ENCODE results near the gene ZDHHC12. TPM values are rescaled to one million over a fixed set of nuclear protein-coding genes. Genes with fewer than 3 reads are reported as not detected.

Gene ZDHHC12
- total and polyA plus RNA-seq, 12 donors, result 1.6 to 97.4 (median 29.0) TPM

- intact Hi-C loops (cut with DNase I), result no loop called here
- WGBS, 4 donors, result 26 to 39% (median 35%) methylated on average over 14 to 15 of the region's 15 CpGs
These were observed 39.4 kb downstream of the ZDHHC12 start for GRCh38 chr9:128684325-128685199.

GRCh38 chr9:128684065-128684324, 39.9 kb downstream of the ZDHHC12 start:
- H3K27me3 ChIP-seq, result no peaks in the 10 kb centered on the region
- intact Hi-C loops (cut with DNase I), result no loop called here
- peaks cover 9 to 17% of the 10 kb centered on the region in 2 donors for H3K4me1 ChIP-seq (replicated peaks in 1 of 2)
- no peak for DNase-seq
- TF ChIP-seq CTCF (IDR thresholded peaks at IDR 0.05) (no peak), POLR2A (IDR thresholded peaks at IDR 0.05) (no peak)
- H3K36me3 ChIP-seq (replicated peaks in 1 of 2), result no peaks in the 10 kb centered on the region
- H3K27ac ChIP-seq, result peak overlapping the region in 4 of 5 donors; percentile 57 to 89 (median 75)
- peak overlapping the region in 2 of 4 donors; percentile 50 to 72 for H3K4me3 ChIP-seq
- WGBS, 4 donors, result 16 to 50% (median 26%) methylated on average over 3 of the region's 3 CpGs
- no peaks in the 10 kb centered on the region for H3K9me3 ChIP-seq (replicated peaks in 1 of 3)

More at GRCh38 chr9:128684325-128685199, 39.4 kb downstream of the ZDHHC12 start:
- H3K27ac ChIP-seq, result peak overlapping the region; percentile 15 to 89 (median 73)
- H3K9me3 ChIP-seq (replicated peaks in 1 of 3), result no peaks in the 10 kb centered on the region
- peaks cover 9 to 17% of the 10 kb centered on the region in 2 donors for H3K4me1 ChIP-seq (replicated peaks in 1 of 2)
- DNase-seq, result peak; percentile 56 to 86 (median 76)
- no peak for TF ChIP-seq CTCF (IDR thresholded peaks at IDR 0.05)
- peak in 1 of 2 donors; percentile 67 for TF ChIP-seq POLR2A (IDR thresholded peaks at IDR 0.05)
- H3K27me3 ChIP-seq, result no peaks in the 10 kb centered on the region
- peak overlapping the region in 2 of 4 donors; percentile 50 to 72 for H3K4me3 ChIP-seq
- no peaks in the 10 kb centered on the region for H3K36me3 ChIP-seq (replicated peaks in 1 of 2)

- peak in 1 of 2 donors; percentile 42 for TF ChIP-seq POLR2A (IDR thresholded peaks at IDR 0.05)
- no peak for TF ChIP-seq CTCF (IDR thresholded peaks at IDR 0.05)
- intact Hi-C loops (cut with DNase I), result no loop called here
- Histone ChIP-seq H3K27ac (peak overlapping the region in 4 of 5 donors; percentile 57 to 89 (median 75)), H3K9me3 (replicated peaks in 1 of 3) (no peaks in the 10 kb centered on the region), H3K4me3 (peak overlapping the region in 2 of 4 donors; percentile 50 to 72), H3K4me1 (replicated peaks in 1 of 2) (peaks cover 9 to 17% of the 10 kb centered on the region in 2 donors), H3K36me3 (replicated peaks in 1 of 2) (no peaks in the 10 kb centered on the region), H3K27me3 (no peaks in the 10 kb centered on the region)
- WGBS, 4 donors, result 4 to 25% (median 12%) methylated on average over 12 to 21 of the region's 21 CpGs
- DNase-seq, result peak; percentile 32 to 93 (median 89)
These were observed 40.4 kb downstream of the ZDHHC12 start for GRCh38 chr9:128683340-128684064.

GRCh38 chr9:128677794-128678193, 46.1 kb downstream of the ZDHHC12 start:
- Histone ChIP-seq H3K4me3 (no peak overlapping the region), H3K36me3 (replicated peaks in 1 of 2) (no peaks in the 10 kb centered on the region), H3K27me3 (no peaks in the 10 kb centered on the region), H3K4me1 (replicated peaks in 1 of 2) (no peaks in the 10 kb centered on the region), H3K27ac (no peak overlapping the region), H3K9me3 (replicated peaks in 1 of 3) (no peaks in the 10 kb centered on the region)
- no peak for DNase-seq
- WGBS, 4 donors, result 85 to 90% (median 87%) methylated on average over 10 of the region's 10 CpGs
- intact Hi-C loops (cut with DNase I), result no loop called here
- no peak for TF ChIP-seq CTCF (IDR thresholded peaks at IDR 0.05)
- TF ChIP-seq POLR2A (IDR thresholded peaks at IDR 0.05), result no peak

Measured in adrenal gland (tissue), 12 donors.